HG03432 (cell line): ENCODE measurements around the gene MEF2D.

Experiments
- ATAC-seq: cut with Tn5 transposase; IDR thresholded peaks from one replicate; pipeline ENCODE4 v1.9.1; 2021; ENCODE audit warnings: mild to moderate bottlenecking, moderate library complexity; ENCODE audit not compliant: unreplicated experiment

MEF2D gene

GRCh38 chr1:156448134-156448967 is 52.2 kb downstream of the MEF2D start:
- ATAC-seq, result no peak

- ATAC-seq, result no peak
Measured at GRCh38 chr1:156445789-156446263, 54.7 kb downstream of the MEF2D start.

- no peak for ATAC-seq
Measured at GRCh38 chr1:156444407-156445001, 56.1 kb downstream of the MEF2D start.

DNA sequence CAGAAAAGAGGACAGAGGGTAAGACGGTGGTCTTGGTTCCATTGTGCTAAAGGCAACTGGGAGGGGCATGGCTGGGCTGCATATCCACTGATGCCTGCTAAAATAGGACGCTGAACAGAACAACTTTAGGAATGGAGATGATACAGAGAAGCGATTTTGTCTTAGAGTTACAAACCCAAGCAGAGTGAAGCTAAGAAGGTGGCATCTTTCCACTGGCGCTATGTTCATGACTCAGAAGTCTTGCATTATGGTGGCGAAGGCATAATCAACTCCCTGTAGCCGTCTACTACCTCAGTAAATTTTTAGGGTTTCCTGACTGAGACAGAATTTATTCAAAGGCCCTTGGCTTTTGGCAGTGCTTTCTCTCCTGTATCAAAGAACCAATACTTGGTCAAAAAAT is 57.3 kb downstream of the MEF2D start:
- ATAC-seq, result no peak

DNA sequence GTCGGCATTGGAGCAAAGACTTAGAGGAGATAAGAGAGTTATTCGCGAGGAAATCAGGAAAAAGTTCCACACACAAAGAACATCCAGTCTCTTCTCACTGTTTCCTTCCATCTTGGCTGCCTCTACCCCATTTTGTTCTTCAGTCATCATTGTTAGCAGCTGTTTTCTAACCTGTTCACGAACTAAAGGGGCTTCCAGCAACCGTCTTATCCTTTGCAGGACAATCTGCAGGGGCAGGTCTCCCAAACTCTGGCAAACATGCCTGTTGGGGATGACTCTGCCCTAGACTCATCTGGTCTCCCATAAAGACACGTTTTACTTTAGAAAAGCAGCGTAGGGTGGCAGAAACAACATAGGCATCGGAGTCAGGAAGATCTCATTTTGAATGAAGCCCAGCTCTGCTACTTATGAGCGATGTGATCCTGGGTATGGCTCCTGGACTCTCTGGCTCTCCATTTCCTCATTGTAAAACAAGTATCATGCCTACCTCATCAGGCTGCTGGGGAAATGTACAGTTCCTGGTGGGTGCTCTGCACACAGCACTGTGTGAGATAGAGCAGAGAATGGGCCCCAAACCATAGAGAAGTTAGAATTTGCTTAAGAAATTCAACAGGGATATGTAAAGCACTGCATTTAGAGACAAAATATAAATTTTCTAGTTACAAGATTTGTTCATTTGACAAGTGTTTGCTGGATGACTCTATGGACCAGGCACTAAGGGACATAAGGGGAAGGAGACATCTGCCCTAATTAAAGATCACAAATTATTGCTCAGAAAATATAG is 59.7 kb downstream of the MEF2D start:
- no peak for ATAC-seq

- no peak for ATAC-seq
Measured at GRCh38 chr1:156439777-156440183, 60.8 kb downstream of the MEF2D start.

- ATAC-seq, result no peak
Measured at GRCh38 chr1:156439036-156439776, 61.4 kb downstream of the MEF2D start.

- no peak for ATAC-seq
Measured at GRCh38 chr1:156438278-156438987, 62.1 kb downstream of the MEF2D start.

- no peak for ATAC-seq
Measured at GRCh38 chr1:156437037-156437867, 63.3 kb downstream of the MEF2D start.

DNA sequence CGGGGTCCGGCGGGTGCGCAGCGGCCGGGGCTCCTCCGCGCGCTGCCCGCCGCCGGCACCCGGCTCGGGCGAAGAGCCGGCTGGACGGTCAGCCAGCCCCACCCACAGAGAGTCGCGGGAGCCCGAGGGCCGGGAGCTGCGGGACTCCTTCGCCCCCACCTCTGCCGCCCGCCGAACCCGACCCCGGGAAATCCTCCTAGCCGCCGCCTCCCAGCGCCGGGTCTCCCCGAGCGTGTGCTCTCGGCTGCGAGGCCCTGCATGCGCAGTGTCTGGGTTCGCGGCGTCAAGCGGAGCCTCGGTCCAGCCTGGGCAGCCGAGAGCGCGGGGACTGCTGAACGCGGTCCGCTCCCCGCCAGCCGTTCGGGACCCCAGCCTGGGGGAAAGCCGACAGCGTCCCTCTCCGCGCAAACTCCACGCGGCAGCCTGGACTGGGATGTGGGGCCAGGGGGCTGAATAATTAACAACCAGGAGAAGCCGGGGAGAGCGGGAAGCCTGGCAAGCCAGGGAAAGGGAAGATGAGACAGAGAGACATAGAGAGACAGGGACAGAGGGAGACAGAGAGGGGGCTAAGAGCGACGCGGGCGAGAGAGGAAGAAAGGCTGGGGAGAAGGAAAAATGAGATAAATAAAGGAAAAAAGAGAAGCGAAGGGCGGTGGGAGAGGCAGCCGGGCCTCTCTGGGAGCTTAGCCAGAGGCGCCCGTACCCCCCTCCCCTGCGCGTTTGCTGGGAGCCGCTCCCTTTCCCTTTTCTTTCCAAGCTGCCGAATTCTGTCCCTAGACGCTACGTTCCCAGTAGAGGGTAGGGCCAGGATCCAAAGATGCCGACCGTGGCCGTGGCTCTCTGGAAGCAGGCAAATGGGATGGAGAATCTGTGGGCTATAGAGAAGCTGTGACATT is 64.2 kb downstream of the MEF2D start:
- ATAC-seq, result no peak

DNA sequence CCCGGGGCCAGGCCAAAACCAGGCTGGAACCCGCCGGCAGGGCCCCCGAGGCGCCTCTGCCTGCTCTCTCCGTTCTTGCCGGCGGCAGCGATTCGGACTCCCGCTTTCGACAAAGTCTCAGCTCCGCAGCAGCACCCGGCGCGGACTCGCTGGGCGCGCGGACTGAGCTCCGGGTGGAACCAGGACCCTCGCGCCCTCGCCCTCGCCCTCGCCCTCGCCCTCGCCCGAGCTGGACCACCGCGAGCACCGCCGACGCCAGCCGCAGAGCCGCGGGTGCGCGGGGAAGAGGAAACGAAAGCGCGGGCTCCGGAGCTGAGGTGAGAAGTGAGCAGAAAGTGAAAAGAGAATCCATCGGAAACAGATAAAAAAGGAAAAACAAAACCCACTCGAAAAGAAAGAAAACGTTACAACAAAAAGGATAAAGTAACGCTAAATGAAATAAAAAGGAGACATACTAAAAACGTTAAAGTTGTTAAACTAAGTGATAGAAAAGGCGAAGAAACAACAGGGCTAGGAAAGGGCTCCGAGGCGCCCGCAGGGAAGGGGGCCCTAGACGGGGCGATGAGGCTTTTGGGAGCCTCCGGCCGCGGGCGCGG is 64.9 kb downstream of the MEF2D start:
- no peak for ATAC-seq

DNA sequence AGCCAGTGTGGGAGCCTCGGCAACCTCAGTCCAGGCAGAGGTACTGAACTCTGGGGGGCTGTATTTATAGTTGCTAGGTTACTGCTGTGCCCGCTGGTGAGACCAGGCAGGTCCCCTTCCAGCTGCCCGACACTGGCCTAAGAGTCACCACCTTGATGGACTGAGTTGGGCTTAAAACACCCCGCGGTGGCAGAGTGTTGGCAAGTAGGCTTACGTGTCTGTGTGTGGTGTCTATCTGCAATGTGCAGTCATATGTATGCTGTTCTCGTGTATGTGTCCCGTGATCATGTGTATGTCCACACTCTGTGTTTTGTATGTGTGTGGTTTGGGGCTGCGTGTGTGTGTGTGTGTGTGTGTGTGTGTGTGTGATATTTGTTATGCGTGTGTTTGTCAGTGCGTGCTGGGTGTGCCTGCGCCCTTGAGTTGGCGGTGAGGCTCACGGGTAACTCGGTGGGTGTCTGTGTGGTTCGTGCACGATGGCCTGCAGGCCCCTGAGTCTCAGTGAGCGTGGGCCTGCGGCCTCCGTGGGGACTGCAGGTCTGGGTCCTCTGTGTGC is 65.5 kb downstream of the MEF2D start:
- no peak for ATAC-seq

DNA sequence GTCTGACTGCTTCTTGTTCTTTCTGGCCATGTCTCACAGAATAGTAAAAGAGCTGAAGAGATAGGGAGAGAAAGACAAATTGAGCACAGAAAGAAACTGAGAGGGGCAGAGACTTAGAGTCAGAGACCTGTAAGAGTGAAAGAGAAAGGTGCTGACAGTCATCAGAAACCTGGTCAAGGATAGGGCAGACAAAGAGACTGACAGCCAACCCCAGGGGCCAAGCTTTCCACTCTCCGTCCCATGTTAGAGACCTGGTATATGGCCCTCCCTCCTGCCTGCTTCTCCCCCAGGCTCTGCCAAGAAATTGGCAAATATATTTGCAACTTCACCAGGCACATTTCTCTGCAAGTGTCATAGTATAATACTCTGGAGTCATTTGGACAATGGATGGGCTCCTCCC is 67.0 kb downstream of the MEF2D start:
- no peak for ATAC-seq

DNA sequence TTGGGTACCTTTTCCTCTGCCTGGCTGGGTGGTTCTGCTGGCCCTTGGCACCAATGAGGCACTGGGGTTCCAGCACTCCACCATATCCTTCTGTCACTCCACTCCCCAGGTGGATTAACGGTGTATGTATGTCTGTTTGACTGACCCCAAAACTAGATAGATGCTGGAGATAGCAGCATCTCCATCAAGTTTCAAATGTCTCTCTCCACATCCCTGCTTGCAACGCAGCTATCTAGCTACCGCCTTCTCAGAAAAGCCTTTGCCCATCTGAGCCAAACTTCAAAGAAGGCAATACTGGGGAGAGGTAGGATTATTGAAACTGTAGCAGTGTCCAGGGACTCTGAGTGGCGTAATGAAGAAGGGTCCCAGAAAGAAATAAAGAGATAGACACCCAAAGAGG is 67.5 kb downstream of the MEF2D start:
- ATAC-seq, result no peak

DNA sequence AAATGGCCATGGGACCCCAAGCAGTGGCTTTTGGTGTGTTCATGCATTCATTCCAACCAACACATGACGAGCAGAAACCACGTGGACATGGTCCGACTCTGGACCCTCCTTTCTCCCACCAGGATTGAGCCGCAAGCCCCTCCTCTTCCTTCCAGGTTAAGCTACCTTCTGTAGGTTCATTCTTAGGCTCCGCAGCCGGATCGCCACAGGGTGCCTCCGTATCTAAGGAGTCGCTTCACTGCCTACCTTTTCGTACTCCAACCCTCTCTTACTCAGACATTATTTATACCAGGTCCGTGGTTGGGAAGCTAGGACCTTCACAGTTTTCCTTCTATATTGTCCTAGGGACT is 67.9 kb downstream of the MEF2D start:
- no peak for ATAC-seq

DNA sequence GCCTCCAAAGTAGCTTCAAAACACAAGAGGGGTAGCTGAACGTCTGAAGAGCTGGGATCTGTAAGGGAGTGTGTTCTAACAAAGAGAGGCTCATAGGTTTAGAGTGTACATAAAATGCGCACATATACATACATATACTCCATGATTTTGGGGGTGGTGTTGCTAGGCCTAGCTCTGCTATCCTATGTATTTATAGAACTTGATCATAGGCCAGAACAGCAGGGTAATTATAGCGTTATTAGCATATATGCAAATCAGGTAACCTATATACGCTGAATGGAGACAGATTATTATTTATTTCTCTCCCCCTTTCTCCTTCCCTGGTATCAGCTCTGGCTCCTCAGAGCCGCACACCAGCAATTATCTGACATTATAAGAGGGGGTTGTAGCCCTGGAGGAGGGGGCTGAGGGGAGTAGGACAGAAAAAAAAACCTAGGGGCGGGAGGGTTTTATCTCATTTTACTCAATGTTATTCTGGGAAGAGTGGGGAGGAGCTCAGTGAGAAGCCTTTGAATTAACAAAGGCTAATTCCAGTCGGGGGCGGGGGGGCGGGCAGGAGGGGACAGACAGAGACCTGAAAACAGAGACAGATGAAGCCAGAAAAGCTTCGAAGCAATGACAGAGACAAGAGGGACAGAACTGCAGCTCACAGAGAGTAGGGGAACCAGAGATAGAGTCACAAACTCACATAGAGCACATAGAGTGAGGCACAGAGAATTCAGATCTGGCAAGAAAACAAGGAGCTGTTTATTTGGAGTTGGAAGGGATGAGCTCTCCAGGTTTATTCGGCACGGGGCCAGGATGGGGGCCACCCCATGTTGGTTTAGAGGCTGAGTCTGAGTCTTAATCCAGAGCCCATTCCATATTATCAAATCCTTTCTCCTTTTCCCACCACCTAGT is 68.6 kb downstream of the MEF2D start:
- ATAC-seq, result no peak

GRCh38 chr1:156431366-156431765 is 69.2 kb downstream of the MEF2D start:
- no peak for ATAC-seq
